Left lobe of liver (tissue), 2 donors: ENCODE data around the gene C19orf18. TPM values are rescaled to one million over a fixed set of nuclear protein-coding genes. Genes with fewer than 3 reads are reported as not detected.

ENCODE experiments used
- ATAC-seq: fragments of 200-7000 bp; cut with Tn5 transposase; one replicate; pipeline ENCODE4 v1.9.1; 2020; ENCODE audit warnings: mild to moderate bottlenecking, moderate library complexity
- DNase-seq: peaks from one replicate; pipeline ENCODE4 v3.0.0-alpha.2; 2020; ENCODE audit warnings: low spot score
- total RNA-seq: library from RNA; stranded (reverse); gene quantifications from one replicate; pipeline ENCODE4 v1.2.1, GENCODE V29; 2021
- donor health status: DM: no; HTN: no; CAD: no; lungs with moderate emphysema.
- donor health status: DM: no; HTN: yes; CAD: no.

The C19orf18 gene
- total RNA-seq, 1 donor from 2014 or later = 1.1 TPM

DNA sequence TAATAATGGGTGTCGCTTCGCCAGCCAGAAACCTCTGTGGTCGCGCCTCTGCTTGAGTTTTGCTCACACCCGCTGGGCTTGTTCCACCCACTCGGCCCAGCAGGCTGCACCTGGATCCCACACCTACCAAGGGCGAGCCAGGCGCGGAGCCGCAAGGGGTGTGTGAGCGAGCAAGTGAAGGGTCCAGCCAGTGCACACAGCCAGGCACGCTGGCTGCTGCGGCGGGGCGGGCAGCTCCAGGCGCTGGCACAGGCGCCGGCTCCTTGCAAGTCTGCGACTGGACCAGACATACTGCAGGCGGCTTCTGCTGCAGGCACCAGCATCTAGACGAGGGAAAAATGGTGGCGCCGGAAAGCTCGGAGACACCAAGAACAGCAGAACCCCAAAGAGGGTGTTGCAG lies 25.0 kb downstream of the C19orf18 start:
- DNase-seq (no peak), ATAC-seq (no peak)

DNA sequence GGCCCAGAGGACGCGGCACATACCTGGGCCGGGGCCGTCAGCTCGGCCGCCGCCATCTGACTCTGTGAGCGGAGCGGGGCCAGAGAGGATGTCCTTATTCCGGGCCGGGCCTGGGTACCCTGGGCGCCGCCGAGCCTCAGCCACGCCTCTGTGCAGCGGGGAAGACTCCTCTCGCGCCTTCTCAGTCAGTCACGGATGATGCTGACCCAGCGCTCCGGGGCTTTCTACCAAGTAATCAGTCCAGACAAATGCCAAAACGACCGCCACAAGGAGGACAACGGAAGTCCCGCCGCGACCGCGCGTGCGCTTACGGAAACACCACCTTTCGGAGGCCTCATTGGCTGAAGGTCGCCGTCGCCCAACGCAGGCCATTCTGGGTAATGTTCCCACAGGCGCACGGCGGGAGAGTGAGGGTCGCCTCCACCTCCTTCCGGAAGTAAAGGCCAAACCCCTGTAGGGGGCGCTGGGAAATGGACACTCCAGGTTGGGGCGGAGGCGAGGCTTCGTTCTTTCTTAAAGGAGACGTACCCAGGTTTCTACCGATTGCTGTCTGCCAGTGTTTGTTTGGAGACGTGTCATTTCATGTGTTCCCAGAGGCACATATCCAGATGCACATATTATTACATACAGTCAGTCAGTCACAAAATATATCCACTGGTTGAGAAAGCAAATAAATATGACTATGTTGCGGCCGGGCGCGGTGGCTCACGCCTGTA lies 26.8 kb downstream of the C19orf18 start, which contains the start of gene ZNF256:
TSS of gene ZNF256 (minus strand) at position 288 of the 716 bp plus-strand sequence. CDS start at position 56, 232 bp downstream.
- ATAC-seq (peak; percentile 99), DNase-seq (peak; percentile 94)

DNA sequence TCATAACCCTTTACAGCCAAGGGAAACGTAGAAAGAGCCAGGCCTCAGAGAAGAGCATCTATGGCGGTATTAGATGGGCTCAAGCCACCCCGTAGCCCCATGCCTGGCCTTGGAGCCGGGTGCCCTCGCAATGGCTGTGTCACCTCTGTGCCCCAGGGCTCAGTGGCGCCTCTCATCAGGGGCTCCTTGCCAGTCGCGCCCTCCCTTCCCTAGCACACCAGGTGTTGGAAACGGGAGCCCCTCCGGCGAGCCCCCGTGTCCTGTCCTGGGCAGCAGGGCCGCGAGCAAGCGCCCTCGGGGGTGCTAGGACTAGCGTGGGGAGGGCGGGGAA lies 27.3 kb downstream of the C19orf18 start:
- no peak for DNase-seq
- no peak for ATAC-seq

DNA sequence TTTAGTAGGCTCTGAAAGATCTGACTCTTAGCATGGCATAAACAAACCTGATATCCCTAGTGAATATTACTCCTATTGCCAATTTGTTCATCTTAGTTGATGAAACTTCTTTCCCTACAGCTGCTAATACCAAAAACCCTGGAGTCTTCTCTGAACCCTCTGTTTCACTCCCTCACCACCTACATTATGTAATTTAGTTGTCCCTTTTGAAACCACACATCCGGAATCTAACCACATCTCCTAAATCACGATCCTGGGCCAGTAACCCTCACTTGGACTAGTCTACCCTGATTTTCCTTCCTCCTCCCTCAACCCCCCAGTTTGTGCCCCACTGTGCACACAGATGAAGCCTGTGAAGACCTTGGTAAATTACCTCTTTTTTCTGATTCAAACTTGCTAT lies 28.0 kb downstream of the C19orf18 start:
- ATAC-seq (no peak), DNase-seq (no peak)

DNA sequence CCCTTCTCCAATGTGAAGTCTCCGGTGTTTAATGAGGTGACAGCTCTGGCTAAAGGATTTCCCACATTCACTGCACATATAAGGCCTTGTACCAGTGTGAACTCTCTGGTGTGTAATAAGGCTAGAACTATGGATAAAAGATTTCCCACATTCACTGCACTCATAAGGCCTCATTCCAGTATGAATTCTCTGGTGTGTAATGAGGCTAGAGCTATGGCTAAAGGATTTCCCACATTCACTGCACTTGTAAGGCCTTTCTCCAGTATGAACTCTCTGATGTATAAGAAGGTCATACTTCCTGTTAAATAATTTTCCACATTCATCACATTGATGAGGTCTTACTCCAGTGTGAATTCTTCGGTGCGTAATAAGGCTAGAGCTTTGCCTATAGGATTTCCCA lies 32.7 kb downstream of the C19orf18 start:
- DNase-seq = no peak
- ATAC-seq = no peak

DNA sequence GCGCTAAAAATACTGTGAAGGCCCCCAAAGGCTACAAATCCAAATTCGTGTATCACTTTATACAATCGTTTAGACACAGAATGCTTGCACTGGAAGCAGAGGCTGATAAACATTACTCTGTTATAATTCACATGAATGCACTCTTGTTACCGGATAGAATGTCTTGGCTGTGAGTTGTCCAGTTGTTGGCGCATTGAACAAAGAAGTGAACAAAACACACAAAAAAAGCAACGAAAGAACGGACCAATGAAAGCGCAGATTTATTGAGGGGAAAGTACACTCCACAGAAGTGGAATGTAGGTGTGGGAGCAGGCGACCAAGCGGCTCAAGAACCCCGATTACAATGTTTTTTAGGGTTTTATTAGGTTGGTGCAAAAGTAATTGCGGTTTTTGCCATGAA lies 38.6 kb downstream of the C19orf18 start:
- DNase-seq (no peak), ATAC-seq (no peak)

DNA sequence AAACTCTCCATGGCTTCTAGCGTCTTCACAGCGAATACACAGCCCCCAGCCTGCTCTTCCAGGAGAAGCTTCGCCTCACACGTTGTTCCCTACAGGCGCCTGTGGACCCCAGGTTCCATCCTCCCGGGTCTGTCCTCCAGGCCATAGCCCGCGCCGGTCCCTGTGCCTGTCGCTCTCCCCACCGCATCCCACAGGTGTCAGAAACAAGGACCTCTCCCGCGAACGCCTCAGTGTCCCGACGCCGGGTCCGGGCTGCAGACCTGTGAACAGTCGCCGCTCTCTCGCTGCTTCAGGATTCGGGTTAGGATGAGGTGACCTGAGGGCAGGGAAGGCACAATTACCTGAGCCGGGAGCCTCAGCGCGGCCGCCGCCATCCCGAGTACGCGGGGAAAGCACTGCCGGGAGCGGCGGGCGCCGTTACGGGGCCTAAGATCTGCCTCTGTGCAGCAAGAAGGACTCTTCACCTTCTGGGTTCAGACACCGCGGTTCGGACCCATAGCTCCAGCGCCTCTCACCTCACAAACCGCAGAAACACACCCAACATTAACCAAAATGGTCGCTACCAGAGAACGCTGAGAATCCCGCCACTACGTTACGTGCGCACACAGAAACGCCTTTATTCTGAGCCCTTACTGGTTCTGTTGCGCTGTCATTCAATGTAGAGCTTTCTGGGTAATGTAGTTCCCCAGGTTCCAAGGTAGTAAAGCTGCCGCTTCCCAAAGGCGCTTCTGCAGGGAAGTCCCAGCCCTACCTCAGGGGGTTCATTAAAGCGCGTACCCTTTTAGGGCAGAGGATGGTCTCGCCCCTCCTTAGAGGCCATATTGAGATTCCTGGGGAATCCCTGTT lies 39.3 kb downstream of the C19orf18 start, which contains the start of gene ZNF418:
TSS of gene ZNF418 (minus strand) at position 583 of the 846 bp plus-strand sequence. CDS start 1,580 bp downstream, outside the sequence.
- ATAC-seq = peak; percentile 100
- peak; percentile 75 for DNase-seq

DNA sequence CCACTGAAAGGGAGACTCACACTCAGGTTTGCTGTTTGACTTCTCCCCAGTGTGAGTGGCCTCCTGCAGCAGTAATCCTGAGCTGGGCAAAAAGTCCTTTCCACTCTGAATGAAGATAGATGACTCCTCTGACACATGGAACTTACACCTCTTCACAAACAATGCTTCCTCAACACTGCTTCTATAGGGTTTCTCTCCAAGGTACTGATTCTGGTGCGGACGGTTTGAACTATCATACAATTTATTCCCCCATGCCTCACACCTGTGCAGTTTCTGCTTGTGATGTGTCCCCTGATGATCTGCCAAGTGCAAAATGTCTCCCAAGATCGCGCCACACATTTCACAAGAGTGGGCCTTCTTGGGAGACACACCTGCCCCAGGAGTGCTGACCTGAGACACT lies 46.7 kb downstream of the C19orf18 start:
- no peak for DNase-seq
- ATAC-seq = no peak

DNA sequence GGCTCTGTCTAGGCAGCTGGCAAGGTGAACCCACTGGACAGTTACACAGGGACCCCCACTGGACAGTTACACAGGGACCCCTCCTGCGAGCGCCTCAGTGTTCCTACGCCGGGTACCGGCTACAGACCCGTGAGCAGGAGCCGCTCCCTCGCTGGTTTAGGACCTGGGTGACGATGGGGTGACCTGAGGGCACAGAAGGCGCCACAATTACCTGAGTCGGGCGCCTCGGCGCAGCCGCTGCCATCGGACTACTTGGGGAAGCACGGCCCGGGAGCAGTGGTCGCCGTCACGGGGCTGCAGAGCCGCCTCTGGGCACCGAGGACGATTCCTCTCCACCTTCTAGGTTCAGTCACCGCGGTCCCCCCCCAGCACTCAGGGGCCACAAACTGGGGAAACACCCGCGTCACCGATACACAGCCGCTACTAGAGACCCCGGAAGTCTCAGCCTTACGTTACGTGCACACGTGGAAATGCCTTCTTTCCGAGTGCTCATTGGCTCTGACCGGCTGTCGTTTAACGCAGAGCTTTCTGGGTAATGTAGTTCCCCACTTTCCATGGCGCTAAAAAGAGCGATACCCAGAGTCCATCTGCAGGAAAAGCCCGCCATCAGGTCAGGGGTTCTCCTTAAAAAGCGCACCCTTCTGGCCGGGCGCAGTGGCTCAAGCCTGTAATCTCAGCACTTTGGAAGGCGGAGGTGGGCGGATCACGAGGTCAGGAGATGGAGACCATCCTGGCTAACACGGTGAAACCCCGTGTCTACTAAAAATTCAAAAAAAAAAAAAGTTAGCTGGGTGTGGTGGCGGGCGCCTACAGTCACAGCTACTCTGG lies 58.0 kb downstream of the C19orf18 start, which contains the start of gene ZNF417:
TSS of gene ZNF417 (minus strand) at position 425 of the 828 bp plus-strand sequence. CDS start at position 244, 181 bp downstream.
- ATAC-seq = peak; percentile 95
- peak; percentile 90 for DNase-seq

DNA sequence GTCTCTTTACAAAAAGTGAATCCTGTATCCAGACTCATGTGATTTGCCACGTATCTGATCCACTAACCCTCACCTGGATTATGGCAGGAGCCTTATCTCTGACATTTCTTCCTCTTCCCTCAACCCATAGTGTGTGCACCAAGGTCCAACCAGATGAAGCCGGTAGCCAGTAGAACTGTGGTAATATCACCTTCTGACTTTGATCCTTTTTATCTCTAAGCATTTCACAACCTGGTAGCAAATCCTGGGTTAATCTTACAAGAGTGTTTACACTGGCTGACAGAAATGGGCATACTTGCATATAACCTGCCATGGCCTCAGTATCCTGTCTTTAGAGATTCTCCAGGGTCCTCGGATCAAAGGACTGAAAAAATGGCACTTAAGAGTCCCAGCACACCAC lies 59.8 kb downstream of the C19orf18 start:
- DNase-seq = peak; percentile 52
- peak; percentile 56 for ATAC-seq

Other genes with a start within 250 kb of the C19orf18 start
- gene ZNF671, start 246.9 kb downstream of the C19orf18 start, total RNA-seq = 2.1 TPM
- 9.1 TPM for gene ZNF776, start 227.7 kb downstream of the C19orf18 start, total RNA-seq
- 4.6 TPM for gene ZNF586, start 204.9 kb downstream of the C19orf18 start, total RNA-seq
- 7.1 TPM for gene ZNF552, start 159.6 kb downstream of the C19orf18 start, total RNA-seq
- 10.2 TPM for gene ZNF587B, start 144.2 kb downstream of the C19orf18 start, total RNA-seq
- gene ZNF587, start 124.7 kb downstream of the C19orf18 start, total RNA-seq = 19.1 TPM
- gene ZNF814, start 85.5 kb downstream of the C19orf18 start, total RNA-seq = 12.9 TPM
- 15.2 TPM for gene ZNF417, start 57.9 kb downstream of the C19orf18 start, total RNA-seq
- 3.5 TPM for gene ZNF418, start 39.1 kb downstream of the C19orf18 start, total RNA-seq
- gene ZNF256, start 26.8 kb downstream of the C19orf18 start, total RNA-seq = 1.1 TPM
- 9.2 TPM for gene ZNF606, start 28.3 kb upstream of the C19orf18 start, total RNA-seq
- not detected for gene ZSCAN1, start 59.5 kb upstream of the C19orf18 start, total RNA-seq
- gene ZNF135, start 84.7 kb upstream of the C19orf18 start, total RNA-seq = 0.45 TPM
- gene ZSCAN18, start 123.7 kb upstream of the C19orf18 start, total RNA-seq = 15.4 TPM
- 5.7 TPM for gene ZNF329, start 176.3 kb upstream of the C19orf18 start, total RNA-seq
- 13.7 TPM for gene ZNF274, start 208.5 kb upstream of the C19orf18 start, total RNA-seq